Inflammatory macrophage treated with lipopolysaccharide for 1 hour (primary cell): ENCODE measurements around the gene CCDC138.

Experiments
- DNase-seq, 2 donors: peaks; one replicate each; pipeline ENCODE4 v3.0.0-alpha.2; 2020 to 2022

The CCDC138 gene

DNA sequence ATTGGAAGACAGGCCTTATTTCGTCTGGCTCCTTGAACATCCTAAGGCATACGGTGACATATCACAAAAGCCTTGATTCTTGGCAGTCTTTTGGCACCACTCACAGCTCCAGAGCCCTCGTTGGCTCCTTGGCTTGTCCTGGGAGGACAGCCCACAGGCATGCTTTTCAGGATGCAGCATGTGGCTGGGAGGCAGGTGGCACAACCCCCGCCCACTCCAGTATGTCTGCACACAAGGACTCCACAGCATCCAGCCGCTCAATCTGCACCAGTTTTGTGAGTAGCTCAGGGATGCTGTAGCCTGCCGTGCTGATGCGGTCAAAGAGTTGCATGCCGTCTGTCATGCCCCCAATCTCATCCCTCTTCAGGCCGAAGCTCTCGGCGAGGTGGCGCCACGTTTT lies 110.2 kb downstream of the CCDC138 start:
- no peak for DNase-seq

DNA sequence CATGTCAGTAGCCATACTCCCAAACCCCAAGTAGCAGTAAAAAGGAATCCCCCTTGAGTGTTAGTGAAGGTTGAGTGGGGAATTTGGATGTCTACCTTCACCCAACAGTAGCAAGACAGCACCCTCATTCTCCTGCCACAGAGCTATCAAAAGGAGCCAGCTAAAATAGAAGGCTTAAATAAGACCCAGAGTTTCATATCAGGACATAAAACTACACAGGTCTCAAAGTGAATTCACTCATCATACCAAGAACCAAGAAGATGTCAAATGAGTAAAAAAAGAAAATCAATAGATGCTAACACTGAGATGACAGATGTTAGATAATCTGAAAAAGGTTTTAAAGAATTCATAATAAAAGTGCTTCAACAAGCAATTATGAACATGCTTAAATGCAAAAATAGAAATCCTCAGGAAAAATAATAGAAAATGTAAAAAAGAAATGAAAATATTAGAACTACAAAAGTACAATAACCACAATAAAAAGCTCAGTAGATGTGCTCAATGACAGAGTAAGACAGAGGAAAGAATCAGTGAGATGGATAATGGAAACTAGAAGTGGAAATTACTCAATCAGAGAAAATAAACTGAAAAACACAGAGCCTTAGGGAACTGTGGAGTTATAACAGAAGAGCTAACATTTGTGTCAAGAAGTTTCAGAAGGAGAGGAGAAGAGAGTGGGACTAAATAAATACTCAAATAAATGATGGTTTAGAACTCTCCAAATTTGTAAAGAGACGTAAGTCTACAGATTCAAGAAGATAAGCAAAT lies 111.9 kb downstream of the CCDC138 start:
- no peak for DNase-seq

DNA sequence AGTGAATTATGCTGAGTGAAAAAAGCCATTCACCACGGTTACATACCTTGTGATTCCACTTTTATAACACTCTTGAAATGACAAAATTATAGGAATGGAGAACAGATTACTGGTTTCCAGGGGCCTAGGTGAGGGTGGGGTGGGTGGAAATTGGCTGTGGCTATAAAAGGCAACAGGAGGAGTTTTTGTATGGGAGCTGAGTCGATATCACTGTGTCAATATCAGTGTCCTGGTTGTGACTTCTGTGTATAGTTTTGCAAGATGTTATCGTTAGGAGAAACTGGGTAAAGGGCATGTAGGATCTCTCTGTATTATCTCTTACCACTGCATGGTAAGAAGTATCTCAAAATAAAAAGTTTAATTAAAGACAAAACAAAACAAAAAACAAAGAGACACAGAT lies 118.1 kb downstream of the CCDC138 start:
- DNase-seq: no peak

DNA sequence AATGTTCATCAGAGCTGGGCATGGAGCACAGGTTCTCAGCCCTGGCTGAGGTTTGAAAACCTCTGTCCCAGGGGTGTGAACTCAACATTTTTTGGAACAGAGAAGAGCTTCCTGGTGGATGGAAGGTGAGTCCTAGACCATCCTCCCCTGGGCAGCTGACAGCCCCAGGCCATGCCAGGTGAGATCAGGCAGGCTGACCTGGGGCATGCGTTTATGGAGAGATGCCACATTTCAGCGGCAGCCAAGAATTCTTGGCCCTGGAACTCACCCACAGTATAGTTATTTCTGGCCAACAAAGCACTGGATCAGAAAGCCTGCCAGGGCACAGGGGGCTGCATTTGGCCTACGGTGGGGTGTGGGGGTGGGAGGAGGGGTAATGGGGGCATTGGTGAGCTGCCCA lies 118.6 kb downstream of the CCDC138 start:
- DNase-seq: no peak

DNA sequence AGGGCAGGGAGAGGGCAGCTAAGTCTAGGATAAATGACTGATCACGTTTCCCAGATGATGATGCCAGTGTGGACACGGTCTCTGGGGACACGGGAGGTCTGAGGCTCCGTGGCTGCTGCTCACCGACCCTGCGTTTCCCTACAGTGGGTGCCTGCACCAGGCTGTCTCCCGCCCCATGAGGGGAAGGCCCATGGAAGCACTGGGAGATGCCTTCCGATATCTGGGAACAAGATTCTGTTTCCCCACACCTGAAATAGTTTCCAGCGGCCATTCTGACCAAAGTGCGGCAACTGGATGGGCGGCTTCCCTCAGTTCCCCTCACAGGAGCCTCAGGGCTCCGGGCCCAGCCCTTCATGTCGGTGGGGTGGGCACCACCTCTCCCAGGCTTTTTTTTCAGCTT lies 119.3 kb downstream of the CCDC138 start:
- DNase-seq: no peak

DNA sequence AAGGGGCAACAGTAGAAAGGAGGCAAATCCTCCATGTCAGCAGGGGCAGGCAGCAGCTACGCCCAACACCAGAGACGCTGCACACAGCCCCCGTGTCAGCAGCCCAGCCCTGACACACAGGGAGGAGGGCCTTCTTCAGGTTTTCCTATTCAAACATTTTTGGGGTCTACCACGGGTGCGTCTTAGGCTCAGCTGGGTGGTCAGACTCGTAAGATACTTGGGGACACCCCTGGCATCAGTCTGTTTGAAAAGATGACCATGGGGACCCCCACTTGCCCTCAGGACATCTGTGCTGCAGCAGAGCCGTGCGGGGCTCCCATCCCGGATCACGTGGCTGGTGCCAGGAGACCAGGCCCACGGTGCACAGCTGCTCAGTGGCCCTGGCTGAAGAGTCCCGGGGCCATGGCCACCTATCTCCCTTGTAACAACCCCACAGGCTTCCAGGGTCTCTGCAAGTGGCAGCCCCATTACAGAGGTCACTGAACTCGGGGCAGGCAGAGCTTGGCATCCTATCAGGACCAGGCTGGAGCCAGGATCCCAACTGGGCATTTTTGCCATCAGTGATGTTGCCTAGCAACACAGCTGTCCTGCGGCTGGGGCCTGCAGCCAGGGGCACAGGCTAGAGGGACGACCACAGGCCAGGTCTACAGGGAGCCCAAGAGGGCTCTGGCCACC lies 120.0 kb downstream of the CCDC138 start:
- DNase-seq: no peak

DNA sequence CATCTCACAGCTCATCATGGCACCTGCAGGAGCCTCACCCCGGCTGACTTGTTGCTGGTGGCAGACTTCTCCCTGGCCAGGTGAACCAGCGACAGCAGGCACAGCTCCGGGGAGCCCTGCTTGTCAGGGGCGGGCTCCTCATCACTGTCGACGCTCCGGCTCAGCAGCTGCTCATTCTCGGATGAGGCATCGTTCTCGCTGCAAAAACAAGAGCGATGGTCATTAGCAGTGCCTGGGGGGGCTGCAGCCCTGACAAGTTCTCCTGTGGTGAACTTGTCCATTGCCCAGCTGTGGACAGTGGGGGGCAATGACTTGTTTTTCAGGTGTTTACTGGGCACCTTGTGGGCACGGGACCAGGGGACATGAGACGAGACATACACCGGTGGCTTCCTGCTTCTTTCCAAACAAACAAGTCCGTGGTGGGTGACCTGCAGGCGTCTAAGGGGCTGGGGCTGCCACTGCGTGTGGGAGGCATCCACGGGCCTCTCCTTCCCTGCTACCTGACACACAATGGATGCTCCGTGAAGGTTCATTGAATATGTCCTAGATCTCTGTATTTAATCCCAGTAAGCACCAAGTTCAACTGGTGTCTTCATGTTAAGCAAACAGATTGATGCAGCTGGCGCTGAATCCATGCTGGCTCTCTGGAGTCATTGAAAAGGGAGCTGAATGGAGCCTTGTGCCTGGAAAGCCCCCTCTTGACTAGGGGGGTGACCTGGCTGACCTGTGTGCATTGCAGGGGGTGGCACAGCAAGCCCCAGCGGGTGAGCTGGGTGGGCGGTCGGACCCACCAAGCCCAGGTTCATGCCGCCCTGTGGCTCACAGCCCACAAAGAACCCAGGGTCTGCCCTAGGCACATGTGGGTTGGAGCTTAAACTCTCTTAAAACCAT lies 121.5 kb downstream of the CCDC138 start:
- DNase-seq: no peak

DNA sequence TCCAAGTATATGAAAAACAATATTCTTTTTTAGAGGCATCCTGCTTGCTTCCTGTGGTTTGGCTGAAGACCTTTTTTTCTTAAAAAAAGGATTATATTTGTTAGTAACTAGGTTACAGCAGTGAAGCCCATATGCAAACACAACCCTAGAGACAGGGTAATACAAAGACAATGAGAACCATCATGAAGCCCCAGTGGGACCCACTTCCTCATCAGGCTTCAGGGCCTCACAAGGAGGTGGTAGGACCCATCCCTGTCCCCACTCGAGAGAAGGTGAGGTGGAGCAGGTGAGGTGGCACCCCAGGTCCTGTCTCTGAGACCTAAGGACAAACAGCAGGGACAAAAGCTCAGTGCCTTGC lies 122.1 kb downstream of the CCDC138 start:
- no peak for DNase-seq

DNA sequence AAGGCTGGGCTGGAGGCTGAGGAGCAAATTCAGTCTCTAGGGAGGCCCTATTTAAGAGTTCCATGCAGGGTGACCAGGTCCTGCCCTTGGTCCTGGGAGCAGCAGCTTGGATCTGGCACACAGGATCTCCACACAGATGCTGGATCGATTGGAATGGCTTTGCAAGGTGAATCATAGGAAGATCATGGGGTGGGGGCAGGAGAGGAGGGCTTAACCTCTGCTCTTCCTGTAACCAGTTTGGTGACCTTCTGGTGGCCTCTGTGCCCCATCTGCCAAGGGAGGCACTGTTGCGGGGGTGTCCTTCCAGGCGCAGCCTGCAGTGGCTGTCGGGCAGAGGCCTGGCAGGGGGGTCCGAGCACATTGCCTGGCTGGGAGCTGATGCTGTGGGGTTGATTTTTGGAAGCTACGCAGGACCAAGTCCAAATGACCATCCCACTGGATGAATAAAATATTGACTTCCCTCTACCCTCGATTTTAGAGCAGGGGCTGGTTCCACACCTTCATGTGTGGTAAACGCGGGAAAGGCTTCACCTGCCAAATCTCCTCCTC lies 122.8 kb downstream of the CCDC138 start:
- no peak for DNase-seq

DNA sequence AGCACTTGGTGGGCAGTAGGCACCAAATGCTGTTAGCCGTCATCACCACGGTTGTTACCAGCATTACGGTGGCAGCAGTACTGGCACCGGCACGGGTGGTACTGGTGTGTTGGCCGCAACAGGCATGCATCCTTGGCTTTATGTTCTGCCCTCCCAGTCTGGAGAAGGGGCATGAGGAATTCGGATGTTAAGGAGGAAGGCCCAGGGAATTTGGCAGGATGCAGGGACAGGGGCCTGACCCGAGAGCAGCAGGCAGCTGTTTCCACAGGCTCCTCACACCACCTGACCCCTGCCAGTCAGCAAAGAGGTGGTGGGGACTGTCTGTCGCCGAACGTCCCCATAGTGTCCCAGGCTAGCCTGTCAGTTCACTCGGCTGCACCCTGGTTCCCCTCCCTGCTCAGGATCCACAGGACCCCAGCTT lies 123.5 kb downstream of the CCDC138 start:
- no peak for DNase-seq

DNA sequence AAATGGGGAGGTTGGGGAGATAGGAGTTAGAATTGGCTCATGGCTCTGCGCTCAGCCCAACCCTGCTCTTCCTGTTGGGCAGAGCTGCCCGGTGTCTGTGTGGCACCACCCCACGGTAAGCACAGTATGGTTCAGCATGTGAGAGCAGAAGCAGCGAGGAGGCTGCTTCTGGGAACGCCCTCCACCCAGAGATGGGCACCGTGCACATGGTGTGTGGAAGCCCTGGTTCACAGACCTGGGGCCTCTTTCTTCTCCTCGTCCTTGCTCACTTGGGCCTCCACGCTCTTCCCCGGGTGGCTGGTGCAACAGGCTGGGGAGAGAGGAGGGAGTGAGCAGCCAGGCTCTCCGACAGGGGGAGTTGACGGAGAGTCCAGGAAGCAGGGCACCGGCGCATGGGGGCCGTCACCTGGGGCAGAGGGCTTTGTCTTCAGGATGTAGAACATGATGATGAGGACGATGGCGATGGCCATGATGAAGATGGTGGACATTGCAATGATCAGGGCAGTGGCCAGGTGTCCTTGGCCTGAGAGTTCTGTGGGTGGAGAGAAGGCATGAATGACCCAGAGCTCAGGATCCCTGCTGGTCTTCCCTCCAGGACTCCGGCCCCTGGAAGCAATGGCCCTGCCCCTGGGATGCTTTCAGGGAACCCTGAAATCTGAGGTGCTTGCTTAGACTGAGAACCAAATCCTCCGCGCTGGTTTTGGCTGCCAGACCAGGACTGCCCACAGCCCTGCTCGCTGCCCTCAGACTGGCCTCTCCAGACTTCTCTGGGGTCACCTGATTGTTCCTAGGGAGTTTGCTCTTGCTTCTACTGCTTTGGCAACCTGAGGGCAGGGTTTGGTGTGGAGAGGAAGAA lies 124.2 kb downstream of the CCDC138 start:
- no peak for DNase-seq

DNA sequence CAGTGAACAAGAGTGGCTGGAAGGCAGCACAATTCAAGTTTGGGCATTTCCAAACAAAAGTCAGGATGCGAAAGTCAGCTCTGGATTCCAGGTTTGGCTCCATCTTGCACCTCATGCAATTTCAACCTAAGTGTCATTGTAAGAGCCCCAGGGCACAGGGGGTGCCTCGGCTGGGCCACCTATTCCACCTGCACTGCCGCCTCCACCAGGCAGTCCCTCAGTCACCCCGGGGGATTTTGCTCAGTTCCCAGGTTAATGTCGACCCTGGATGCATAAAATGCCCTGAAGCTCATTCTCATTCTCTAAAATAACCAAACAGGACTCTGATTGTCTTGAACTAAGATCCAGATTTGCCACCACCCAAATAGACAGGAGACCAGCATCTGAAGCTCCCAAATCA lies 124.8 kb downstream of the CCDC138 start:
- no peak for DNase-seq

DNA sequence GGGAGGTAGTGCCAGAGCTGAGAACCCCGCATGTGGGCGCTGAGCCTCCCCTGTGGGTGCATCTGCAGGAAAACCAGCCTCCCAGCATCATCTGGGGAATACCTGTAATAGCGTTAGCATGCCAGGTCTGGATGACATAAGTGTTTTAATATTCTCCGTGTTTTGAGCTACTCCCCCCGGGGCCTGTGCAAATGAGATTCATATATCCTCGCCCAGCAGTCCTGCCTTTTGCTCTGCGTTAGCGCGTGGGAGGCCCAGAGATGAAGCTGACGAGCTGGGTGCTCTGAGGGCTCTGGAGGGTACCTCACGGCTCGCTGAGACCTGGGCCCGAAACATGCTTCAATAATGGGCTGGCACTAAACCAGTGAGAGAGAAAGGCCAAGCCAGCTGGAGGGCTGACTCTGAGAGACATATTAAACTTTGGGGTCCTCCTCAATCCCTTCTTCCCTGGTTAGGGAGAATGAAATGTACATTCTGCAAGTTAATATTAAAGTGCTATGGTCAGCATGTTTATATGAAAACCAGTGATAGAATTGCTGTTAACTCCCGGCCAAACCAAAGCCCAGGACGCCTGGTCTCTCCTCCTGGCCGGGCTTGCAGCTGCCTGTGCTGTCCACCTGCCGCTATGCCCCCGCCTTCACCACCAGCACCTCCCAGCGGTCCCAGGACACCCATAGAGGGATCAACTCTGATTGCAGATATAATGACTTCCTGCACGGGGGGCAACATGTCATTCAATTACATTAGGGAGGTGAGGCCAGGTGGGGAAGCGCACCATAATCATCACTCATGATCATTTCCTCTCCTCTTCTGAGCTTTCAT lies 125.4 kb downstream of the CCDC138 start:
- DNase-seq: no peak

DNA sequence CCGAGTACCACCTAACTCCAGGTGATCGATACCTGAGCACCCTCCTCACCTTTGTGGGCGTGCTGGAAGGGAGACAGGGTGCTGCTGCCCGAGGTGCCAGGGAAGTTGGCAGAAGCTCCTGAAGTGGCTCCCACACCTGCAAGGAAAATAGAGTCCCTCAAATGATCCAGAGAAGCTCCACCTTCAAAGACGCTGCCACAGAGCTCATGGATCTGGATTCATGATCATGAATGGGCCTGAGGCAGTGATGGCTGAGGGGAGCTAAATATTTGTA lies 126.0 kb downstream of the CCDC138 start:
- no peak for DNase-seq

DNA sequence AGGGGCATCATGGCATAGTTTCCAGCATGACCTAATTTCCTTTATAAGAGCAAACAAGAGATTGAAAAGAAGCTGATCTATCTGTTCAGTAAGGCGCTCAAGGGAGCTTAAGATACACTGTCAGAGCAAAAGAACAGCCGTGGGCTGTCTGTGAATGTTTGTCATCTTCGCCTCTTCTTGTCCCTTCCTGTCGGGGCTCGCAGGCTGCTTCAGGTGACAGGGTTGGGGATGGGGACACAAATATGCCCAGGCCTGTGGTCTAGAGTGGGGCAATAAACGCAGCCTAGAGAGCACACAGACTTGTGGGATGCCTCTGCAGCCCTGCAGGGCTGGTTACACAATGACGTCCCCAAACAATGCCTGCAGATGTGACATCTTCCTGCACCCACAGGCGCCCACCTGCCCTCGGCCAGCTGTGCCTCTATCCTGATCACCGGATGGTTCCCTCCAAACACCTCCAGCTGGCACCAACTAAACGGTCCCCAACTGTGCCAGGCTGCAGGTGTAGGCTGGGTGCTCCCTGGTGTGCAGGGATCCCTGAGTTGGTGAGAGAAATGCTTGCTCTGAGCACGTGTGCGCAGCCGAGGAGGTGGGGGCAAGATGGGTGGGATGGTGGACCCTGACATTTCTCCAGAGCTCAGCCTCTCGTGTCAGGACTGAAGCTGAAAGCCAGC lies 129.7 kb downstream of the CCDC138 start:
- no peak for DNase-seq

DNA sequence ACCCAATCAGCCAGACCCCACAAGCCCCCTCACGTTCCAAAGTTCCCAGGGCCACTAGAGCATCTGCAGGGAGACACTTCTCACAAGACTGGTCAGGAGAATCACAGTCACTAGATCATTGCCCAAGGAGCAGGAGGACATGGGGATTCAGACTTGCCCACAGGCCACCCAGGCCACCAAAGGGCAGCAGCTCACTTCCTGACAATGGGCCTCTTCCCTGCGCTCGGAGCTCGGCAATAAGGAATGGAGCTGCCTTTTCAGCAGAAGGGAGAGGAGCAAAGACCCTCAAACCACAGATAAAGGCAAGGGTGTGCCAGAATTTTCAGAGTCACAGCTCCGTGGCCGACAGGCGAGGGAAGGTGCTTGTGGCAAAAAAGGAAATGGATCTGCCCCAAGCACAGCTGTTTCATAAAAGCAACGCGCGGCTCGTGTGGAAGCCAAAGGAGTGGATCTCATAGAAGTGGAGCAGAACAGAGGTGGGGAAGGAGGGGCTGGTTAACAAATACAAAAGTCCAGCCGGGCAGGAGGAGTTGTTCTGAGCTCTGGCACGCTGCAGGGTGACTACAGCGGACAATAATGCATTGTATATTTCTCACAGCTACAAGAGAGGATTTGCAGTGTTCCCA lies 130.3 kb downstream of the CCDC138 start:
- DNase-seq: no peak

DNA sequence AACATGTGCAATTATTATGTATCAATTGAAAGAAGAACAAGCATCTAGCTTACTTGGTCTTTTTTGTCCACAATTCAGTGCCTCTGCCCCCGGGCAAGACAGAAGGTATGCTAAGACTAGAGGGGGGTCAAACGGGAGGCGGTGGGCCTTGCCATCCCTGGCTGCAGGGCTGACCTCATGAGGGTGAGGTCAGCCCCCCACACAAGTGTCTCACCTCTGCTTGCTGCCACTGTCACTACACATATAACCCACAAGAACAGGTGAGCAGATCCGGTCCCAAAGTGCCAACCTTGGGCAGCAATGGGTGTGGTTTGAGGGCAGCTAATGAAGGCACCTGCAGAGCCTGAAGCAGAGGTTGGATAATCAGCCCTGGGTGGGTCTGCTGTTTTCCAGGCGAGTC lies 131.0 kb downstream of the CCDC138 start:
- DNase-seq: no peak

DNA sequence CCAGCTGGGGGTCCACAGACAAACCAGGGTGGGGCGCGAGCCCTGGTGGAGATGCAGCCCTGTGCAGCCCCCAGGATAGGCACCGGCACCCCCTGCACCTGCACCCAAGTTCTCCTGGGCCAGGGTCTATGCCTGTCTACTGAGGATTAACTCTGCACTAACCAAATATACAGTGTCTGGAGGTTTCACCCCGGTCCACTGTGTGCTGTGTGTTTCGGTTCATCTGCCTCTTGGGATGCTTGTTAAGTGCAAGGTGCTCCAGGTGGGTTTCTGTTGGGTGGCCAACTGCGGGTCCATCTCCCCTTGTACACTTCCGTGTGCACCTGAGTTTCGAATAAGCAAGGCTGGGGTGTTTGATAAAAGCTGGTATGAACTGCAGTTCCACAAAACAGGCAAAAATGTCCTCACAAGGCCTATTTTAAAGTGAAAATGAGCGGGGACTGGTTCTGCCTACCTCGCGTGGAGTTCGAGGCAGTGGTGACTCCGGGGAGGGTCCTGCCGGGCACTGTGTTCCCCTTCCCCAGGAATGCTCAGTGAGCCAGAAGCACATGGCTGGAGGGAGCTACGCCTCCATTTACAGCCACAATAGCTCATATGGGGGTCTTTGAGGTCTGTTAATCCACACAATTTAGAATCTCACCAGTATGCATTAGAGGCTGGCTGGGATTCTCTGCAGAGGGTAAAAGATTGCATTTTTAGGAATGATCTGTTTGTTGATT lies 131.7 kb downstream of the CCDC138 start:
- no peak for DNase-seq

DNA sequence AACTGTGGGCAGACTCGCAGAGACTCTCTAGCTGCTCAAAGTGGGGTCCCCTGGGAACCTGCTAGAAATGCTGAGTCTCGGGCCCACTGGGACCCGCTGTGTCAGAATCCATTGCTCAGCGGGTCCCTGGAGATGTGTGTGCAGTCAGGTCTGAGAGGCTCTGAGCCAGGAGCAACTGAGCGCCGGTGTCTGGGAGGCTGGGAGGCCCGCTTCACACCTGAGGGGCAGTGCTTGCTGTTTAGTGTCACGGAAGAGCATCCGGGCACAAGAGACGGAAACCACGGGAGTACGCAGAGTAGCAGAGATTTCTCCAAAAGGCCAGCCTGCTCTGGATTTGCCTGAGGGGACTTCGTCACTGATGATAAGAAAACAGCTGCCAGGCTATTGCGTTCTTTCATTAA lies 132.4 kb downstream of the CCDC138 start:
- DNase-seq: no peak
